ENCODE data around the gene JARID2.
A peak's percentile ranks its signal among the peaks of the same experiment; 100 is the strongest.

GRCh38 chr6:15522856-15523529 is 277.1 kb downstream of the JARID2 start:
- TF ChIP-seq TAF1 (IDR thresholded peaks at IDR 0.05; ENCODE audit: low read depth, low read length) (no peak), POLR2A (IDR thresholded peaks at IDR 0.05; ENCODE audit: low read depth, low read length) (0 out of 2 replicates have a peak, but pooled peaks have one; percentile 43)
